Neuron (in vitro differentiated cells): ENCODE results near the gene KRT5.
"Not testable (repeated sequence)": the region's sequence is repeated elsewhere in the genome, so short reads cannot be mapped to it uniquely, and the experiment has no call there.

Experiments used
- H2AFZ ChIP-seq: one replicate; pipeline ENCODE4 v1.6.1; 2013; ENCODE audit warnings: low read depth, mild to moderate bottlenecking, inconsistent platforms, low read length, moderate library complexity
- H3K27me3 ChIP-seq: one replicate; pipeline ENCODE4 v1.6.1; 2013; ENCODE audit warnings: low read length; ENCODE audit not compliant: insufficient read depth
- H3K36me3 ChIP-seq: one replicate; pipeline ENCODE4 v1.6.1; 2013; ENCODE audit warnings: low read length; ENCODE audit not compliant: insufficient read depth
- H3K4me1 ChIP-seq: one replicate; pipeline ENCODE4 v1.6.1; 2013; ENCODE audit warnings: low read length; ENCODE audit not compliant: insufficient read depth
- H3K4me3 ChIP-seq: 2 replicates; pipeline ENCODE4 v1.5.1; 2013; ENCODE audit warnings: mild to moderate bottlenecking, low read length, moderate library complexity
- H3K9me3 ChIP-seq: one replicate; pipeline ENCODE4 v1.6.1; 2013; ENCODE audit warnings: low read length

Gene KRT5

GRCh38 chr12:52508211-52508610 lies 12.0 kb downstream of the KRT5 start:
- no peak overlapping the region for H2AFZ ChIP-seq
- H3K4me3 ChIP-seq: no peak overlapping the region
- H3K9me3 ChIP-seq: no peaks in the 10 kb centered on the region
- no peaks in the 10 kb centered on the region for H3K27me3 ChIP-seq
- H3K4me1 ChIP-seq: no peaks in the 10 kb centered on the region
- H3K36me3 ChIP-seq: no peaks in the 10 kb centered on the region

- no peaks in the 10 kb centered on the region for H3K36me3 ChIP-seq
- H3K4me1 ChIP-seq: no peaks in the 10 kb centered on the region
- H3K27me3 ChIP-seq: no peaks in the 10 kb centered on the region
- H3K9me3 ChIP-seq: no peaks in the 10 kb centered on the region
- H3K4me3 ChIP-seq: no peak overlapping the region
- no peak overlapping the region for H2AFZ ChIP-seq
These were observed 13.1 kb downstream of the KRT5 start for GRCh38 chr12:52506858-52507715.

GRCh38 chr12:52502877-52503276 lies 17.3 kb downstream of the KRT5 start:
- no peaks in the 10 kb centered on the region for H3K9me3 ChIP-seq
- no peaks in the 10 kb centered on the region for H3K4me1 ChIP-seq
- no peak overlapping the region for H3K4me3 ChIP-seq
- H2AFZ ChIP-seq: no peak overlapping the region
- H3K27me3 ChIP-seq: no peaks in the 10 kb centered on the region
- no peaks in the 10 kb centered on the region for H3K36me3 ChIP-seq

- no peaks in the 10 kb centered on the region for H3K36me3 ChIP-seq
- peaks cover 2% of the 10 kb centered on the region for H3K27me3 ChIP-seq
- H3K4me1 ChIP-seq: no peaks in the 10 kb centered on the region
- H3K9me3 ChIP-seq: no peaks in the 10 kb centered on the region
- H3K4me3 ChIP-seq: no peak overlapping the region
- no peak overlapping the region for H2AFZ ChIP-seq
These were observed 18.7 kb downstream of the KRT5 start for GRCh38 chr12:52501490-52501889.

GRCh38 chr12:52500574-52500973 lies 19.6 kb downstream of the KRT5 start:
- not testable (repeated sequence) for H3K9me3 ChIP-seq, H3K4me1 ChIP-seq, H3K4me3 ChIP-seq, H3K27me3 ChIP-seq, H2AFZ ChIP-seq, H3K36me3 ChIP-seq

- peaks cover 2% of the 10 kb centered on the region for H3K27me3 ChIP-seq
- no peak overlapping the region for H3K4me3 ChIP-seq
- H3K36me3 ChIP-seq: no peaks in the 10 kb centered on the region
- no peak overlapping the region for H2AFZ ChIP-seq
- no peaks in the 10 kb centered on the region for H3K4me1 ChIP-seq
- H3K9me3 ChIP-seq: no peaks in the 10 kb centered on the region
These were observed 20.2 kb downstream of the KRT5 start for GRCh38 chr12:52499806-52500560.

GRCh38 chr12:52498946-52499345 lies 21.2 kb downstream of the KRT5 start:
- Histone ChIP-seq H2AFZ (no peak overlapping the region), H3K4me1 (no peaks in the 10 kb centered on the region), H3K27me3 (peaks cover 2% of the 10 kb centered on the region), H3K9me3 (no peaks in the 10 kb centered on the region), H3K4me3 (no peak overlapping the region), H3K36me3 (no peaks in the 10 kb centered on the region)

- Histone ChIP-seq H3K36me3 (no peaks in the 10 kb centered on the region), H3K4me1 (no peaks in the 10 kb centered on the region), H2AFZ (no peak overlapping the region), H3K4me3 (no peak overlapping the region), H3K9me3 (no peaks in the 10 kb centered on the region), H3K27me3 (peaks cover 2% of the 10 kb centered on the region)
These were observed 22.2 kb downstream of the KRT5 start for GRCh38 chr12:52497975-52498374.

GRCh38 chr12:52496590-52497071 lies 23.6 kb downstream of the KRT5 start:
- H3K4me3 ChIP-seq: no peak overlapping the region

GRCh38 chr12:52496054-52496453 lies 24.1 kb downstream of the KRT5 start:
- Histone ChIP-seq H3K27me3 (peaks cover 2% of the 10 kb centered on the region), H3K36me3 (no peaks in the 10 kb centered on the region), H3K4me3 (no peak overlapping the region), H2AFZ (no peak overlapping the region), H3K9me3 (no peaks in the 10 kb centered on the region), H3K4me1 (no peaks in the 10 kb centered on the region)

More at GRCh38 chr12:52496590-52497071, 23.6 kb downstream of the KRT5 start:
- H3K4me1 ChIP-seq: no peaks in the 10 kb centered on the region
- H3K9me3 ChIP-seq: no peaks in the 10 kb centered on the region
- H3K36me3 ChIP-seq: no peaks in the 10 kb centered on the region
- H3K27me3 ChIP-seq: peaks cover 2% of the 10 kb centered on the region
- no peak overlapping the region for H2AFZ ChIP-seq

- Histone ChIP-seq H3K36me3 (no peaks in the 10 kb centered on the region), H3K27me3 (peaks cover 2% of the 10 kb centered on the region), H2AFZ (no peak overlapping the region), H3K9me3 (no peaks in the 10 kb centered on the region), H3K4me1 (no peaks in the 10 kb centered on the region), H3K4me3 (no peak overlapping the region)
These were observed 24.8 kb downstream of the KRT5 start for GRCh38 chr12:52495389-52495788.

- H3K36me3 ChIP-seq: no peaks in the 10 kb centered on the region
- H3K4me1 ChIP-seq: no peaks in the 10 kb centered on the region
- H3K4me3 ChIP-seq: no peak overlapping the region
- no peak overlapping the region for H2AFZ ChIP-seq
- no peaks in the 10 kb centered on the region for H3K9me3 ChIP-seq
- H3K27me3 ChIP-seq: peaks cover 2% of the 10 kb centered on the region
These were observed 25.7 kb downstream of the KRT5 start for GRCh38 chr12:52494518-52494917.

- Histone ChIP-seq H3K4me1 (no peaks in the 10 kb centered on the region), H3K4me3 (no peak overlapping the region), H2AFZ (no peak overlapping the region), H3K36me3 (no peaks in the 10 kb centered on the region), H3K9me3 (no peaks in the 10 kb centered on the region), H3K27me3 (peaks cover 2% of the 10 kb centered on the region)
These were observed 26.1 kb downstream of the KRT5 start for GRCh38 chr12:52494100-52494499.
